GM18951 (cell line): Measurements from ENCODE around the gene BIRC3.
A peak's percentile ranks its signal among the peaks of the same experiment; 100 is the strongest.

Experiments used
- POLR2A ChIP-seq: IDR thresholded peaks from 4 replicates; pipeline ENCODE4 v1.6.1; 2011; ENCODE audit warnings: mild to moderate bottlenecking; ENCODE audit not compliant: insufficient read length, insufficient read depth; ENCODE audit errors: extremely low read depth
- in situ Hi-C: fragments of 300-500 bp; cut with MboI; formaldehyde crosslinking; loops from one replicate; pipeline ENCODE4 v1.12.0; 2022; ENCODE audit warnings: low sequenced_read_pairs, mixed read lengths, inconsistent platforms; ENCODE audit not compliant: unreplicated experiment

The BIRC3 gene

DNA sequence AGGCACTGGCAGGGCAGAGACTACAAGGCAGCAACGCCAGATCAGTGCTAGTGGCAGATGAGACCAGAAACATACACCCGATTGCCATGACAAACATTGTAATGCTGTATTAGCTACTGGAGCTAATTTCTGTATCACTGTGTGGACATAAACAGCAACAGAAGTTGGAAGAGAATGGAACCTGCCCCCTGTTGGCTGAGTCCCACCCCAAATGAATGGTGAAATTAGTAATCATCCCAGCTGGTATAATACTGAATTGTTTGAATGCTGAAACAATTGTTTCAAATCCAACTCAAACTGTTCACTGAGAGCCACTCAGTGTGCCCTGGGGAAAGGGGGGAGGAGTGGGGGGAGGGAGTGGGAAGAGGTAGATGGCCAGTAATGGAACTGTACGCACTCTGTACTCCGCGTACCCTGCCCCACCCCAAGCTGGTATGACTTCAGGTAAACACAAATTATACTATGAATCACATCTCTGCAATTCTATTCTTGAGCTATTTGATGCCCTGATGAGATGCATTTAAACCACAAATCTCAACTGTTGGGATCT is 11.2 kb upstream of the BIRC3 start:
- in situ Hi-C loops = no loop called here
- no peak for TF ChIP-seq POLR2A

DNA sequence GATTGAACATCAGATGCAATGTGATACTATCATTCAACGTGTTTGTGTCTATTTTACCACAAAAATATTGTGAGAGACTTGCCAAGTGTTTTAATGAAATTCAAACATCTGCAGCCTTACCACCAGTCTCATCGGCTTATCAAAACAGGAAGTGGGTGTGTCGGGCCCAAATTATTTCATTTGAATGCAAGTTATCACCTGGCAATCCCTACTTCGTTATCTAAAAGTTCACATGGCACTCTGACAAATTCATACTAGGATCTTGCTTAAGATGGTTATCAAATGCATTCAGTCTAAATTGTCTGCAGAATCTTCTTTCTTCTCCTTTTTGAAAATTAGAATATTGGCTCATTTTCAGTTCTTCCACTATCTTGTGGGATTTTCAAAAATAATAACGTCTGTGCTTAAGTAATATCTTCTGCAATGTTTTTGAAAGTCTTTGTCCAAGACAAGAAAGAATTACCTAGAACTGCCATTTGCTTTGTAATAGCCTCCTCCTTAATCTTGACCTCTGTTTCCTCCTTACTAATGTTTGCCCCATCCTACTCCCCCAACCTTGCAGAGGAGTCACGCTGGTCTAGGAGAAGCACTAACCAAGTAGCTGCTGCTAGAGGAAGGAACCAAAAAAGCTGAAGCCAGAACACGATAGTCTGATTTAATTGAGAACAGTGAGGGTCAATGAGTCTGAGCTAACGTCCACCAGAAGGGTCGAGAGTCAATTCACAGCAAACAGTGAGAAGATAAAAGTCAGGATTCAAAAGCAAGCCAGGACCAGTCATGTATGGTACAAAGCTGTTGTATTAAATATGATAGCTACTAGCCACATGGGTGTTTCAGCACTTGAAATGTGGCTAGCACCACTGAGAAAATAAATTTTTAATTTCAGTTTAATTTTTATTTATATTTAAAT is 10.2 kb upstream of the BIRC3 start:
- TF ChIP-seq POLR2A = no peak
- in situ Hi-C loops = no loop called here

DNA sequence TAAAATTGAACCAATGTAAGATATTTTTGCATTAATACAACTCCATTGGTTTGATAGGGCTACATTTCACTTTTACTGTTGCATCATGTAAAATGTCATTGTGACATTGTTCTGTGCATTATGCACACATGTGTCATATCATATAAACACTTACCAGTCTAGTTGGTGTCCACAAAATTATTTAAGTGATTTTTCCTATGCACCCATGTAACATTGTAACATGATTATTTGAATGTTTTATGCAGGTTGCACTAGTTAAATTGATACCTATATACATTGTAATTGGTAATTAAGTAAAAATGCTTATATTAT is 9.6 kb upstream of the BIRC3 start:
- in situ Hi-C loops = no loop called here
- no peak for TF ChIP-seq POLR2A

DNA sequence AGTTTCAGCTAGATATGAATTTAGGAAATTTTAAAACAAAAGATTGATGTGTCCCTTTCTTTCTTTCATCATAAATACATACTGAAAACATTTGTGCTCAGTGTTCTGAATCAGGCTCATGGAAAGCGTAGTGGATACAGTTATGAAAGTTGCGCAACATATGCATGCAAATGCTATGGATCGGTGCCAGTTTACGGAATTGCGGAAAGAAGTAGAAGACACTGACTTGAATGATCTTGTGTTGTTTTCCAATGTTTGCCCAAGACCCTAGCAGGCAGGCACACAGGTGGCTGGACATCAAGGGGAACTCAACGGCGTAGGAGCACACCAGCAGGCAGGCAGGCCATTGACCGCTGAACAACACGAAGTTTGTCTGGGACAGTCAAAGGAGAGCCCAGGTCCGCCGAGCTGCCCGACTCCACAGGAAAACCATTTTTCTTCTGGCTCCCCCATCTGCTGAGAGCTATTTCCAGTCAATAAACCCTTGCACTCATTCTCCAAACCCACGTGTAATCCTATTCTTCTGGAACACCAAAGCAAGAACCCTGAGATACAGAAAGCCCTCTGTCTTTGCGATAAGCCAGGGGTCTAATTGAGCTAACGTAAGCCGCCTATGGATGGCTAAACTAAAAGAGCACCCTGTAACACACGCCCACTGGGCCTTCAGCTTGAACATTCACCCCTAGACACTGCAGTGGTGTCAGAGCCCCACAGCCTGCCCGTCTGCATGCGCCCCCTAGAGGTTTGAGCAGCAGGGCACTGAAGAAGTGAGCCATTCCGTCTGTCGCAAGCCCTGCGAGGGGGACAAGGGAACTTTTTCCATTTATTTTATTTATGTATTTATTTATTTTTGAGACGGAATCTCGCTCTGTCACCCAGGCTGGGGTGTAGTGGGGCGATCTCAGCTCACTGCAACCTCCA is 7.4 kb upstream of the BIRC3 start:
- no peak for TF ChIP-seq POLR2A
- in situ Hi-C loops = no loop called here

DNA sequence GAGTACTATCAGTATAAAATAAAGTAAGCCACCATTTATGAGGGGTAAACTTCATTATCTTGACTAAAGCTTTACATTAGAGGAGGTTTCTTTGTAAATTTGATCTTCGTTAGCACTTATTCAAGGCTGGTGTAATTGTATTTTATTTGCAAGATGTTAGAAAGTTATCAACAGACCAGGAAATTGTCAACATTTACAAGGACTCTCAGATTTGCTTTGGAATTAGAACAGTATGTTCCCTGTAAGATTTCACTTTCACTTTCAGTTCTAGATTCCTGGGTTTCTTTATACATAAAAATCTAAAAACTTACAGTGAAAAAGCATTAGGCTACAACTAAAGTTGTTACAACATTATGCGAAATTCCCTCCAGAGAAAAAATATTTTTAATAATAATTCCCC is 4.6 kb upstream of the BIRC3 start:
- in situ Hi-C loops = no loop called here
- no peak for TF ChIP-seq POLR2A

DNA sequence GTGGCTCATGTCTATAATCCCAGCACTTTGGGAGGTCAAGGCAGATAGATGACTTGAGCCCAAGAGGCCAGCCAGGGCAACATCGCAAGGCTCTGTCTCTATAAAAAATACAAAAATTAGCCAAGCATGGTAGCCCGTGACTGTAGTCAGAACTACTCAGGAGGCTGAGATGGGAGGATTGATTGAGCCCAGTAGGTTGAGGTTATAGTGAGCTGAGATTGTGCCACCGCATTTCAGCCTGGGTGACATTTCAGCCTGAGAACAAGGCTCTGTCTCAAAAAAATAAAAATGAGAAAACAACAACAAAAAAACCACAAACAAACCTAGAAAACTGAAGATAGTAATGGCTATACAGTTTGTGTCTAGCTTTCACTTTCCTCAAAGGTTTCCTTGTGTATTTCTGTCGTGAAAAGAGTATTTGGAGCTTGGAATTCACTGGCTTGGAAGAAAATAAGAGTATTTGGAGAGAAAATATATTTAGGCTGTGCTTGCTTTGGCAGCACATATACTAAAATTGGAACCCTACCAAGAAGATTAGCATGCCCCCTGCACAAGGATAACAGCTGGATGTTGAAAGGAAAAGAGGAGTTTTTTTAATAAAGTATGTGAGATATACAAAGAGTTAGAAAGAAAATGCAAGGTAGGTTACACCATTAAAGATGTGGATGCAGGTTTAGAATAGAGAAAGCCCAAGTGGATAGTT is 3.9 kb upstream of the BIRC3 start:
- TF ChIP-seq POLR2A = no peak
- in situ Hi-C loops = no loop called here

DNA sequence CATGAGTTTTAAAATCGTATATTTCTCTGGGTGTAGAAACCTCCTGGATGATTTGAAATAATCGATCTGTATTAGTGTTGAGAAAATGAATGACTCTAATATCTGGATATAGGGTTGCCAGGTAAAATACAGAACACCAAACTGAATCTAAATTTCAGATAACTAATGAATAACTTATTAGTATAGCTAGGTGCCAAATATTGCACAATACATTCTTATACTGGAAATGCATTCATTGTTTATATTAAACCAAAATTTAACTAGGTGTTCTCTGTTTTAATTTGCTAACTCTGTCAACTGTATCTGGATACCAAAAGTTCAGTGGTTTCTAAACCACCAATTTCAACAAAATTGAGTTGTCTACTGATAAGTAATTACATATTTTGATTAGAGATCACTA is 2.5 kb upstream of the BIRC3 start:
- TF ChIP-seq POLR2A = no peak

DNA sequence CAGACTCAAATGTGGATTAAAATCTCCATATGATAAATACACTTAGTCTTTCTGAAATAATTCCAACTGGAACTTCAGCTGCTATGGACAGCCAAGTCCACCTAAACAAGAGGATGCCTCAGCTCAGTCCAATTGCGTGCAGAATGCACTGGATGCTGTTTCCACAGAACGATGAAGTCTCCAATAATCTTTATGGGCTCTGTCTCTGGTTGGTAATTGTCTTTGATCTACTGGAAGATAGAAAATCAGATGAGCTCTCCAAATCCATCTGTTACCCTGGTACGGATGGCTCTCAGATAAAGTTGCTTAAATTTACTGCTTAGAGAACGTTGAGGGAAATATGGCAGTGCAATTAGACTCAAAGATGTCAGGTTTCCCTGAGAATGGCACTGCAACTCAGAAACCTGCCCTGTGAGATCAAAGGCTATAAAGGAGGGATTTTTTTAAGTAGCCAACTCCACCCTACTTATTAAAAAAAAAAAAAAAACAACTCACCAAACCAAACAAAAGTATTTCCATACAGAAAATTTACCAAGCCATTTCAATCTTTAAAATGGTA is 859 bp upstream of the BIRC3 start:
- no peak for TF ChIP-seq POLR2A
- in situ Hi-C loops = no loop called here

More for the DNA sequence above, 2.5 kb upstream of the BIRC3 start:
- in situ Hi-C loops = no loop called here

DNA sequence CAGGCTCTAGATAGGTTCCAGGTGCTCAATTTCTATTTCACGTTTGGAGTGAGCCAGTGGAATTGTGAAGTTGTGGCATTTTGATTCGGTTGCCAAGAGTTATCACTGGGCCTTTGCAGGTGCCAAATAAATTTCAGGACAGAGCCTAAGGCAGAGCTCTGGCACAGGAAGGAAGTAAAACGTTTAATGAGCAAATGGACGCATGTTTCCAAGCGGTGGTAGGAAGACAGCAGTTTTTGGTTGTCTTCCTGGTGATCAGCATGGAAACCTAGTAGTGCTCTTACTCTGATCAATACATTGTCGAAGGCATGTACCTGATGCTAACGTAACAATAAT is 452 bp downstream of the BIRC3 start:
- in situ Hi-C loops = no loop called here
- no peak for TF ChIP-seq POLR2A

DNA sequence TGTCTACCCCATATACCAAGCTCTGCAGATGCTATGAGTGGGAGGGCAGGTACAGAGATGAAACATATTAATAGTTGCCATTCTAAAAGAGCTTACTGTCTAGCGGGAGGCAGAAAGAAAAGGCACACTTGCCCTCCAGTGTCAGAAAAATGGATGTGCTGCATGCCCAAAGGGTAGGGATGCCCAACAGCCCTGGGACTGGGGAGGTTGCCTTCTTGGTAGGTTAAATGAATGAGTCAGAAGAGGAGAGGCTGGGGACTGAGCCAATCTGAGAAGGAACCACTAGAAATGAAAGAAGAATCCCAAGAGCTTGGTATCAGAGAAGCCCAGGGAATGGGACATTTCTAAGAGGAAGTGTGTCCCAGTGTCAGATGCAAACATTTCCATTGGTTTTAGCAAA is 1.2 kb downstream of the BIRC3 start:
- in situ Hi-C loops = no loop called here
- TF ChIP-seq POLR2A = peak; percentile 39

DNA sequence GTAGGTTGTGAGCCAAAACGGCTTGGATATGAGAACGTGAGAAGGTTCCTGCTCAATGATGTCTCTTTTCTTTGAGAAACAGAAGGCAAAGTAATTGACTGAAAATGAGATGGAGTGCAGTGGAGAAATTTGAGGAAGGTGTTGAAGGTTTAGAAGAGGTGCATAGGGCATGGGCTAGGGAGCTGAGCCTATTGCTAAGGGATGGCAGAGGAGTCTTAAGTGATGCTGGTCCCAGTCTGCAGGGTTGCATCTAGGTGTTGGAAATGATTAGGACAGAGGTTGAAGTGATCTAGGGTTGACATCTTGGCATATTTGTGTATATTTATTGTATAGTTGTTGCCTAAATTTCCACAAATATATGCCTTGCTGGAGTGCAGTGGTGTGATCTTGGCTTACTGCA is 2.3 kb downstream of the BIRC3 start:
- TF ChIP-seq POLR2A = no peak
- in situ Hi-C loops = no loop called here

DNA sequence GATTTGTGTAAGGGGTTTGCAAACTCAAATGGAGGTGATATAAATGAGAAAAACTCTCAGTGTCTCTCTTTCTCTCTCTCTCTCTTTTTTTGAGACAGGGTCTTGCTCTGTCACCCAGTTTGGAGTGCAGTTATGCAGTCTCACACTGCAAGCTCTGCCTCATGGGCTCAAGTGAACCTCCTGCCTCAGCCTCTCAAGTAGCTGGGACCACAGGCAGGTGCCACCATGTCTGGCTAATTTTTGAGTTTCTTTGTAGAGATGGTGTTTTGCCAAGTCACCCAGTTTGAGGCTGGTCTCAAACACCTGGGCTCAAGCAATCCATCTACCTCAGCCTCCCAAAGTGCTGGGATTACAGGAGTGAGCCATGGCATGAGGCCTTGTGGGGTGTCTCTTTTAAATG is 2.9 kb downstream of the BIRC3 start:
- in situ Hi-C loops = no loop called here
- no peak for TF ChIP-seq POLR2A

DNA sequence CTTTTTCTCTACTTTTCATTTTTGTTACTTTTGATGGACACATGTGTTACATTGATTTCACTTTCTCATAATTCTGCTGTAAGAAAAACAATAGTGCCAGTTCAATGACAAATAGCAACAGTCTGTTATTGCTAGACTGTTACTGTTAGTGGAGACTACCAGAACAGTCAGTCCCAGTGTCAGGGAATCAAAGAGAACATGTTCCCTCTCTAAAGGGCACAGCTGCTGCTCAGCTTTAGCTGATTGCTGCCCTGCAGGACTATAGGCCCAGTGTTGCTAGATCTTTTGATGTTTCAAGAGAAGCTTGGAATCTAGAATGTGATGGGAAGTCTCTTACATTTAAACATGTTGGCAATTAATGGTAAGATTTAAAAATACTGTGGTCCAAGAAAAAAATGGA is 3.4 kb downstream of the BIRC3 start:
- no peak for TF ChIP-seq POLR2A
- in situ Hi-C loops = no loop called here
